ENCODE measurements around the gene KLRC1. TPM values are rescaled to one million over a fixed set of nuclear protein-coding genes. Genes with fewer than 3 reads are reported as not detected.
"Not testable (repeated sequence)": the region's sequence is repeated elsewhere in the genome, so short reads cannot be mapped to it uniquely, and the experiment has no call there.

The KLRC1 gene
- total RNA-seq, 1 donor from 2014 or later: not detected

GRCh38 chr12:10400829-10401228 is 52.3 kb downstream of the KLRC1 start:
- intact Hi-C loops (cut with micrococcal nuclease): no loop called here
- peaks cover 4% of the 10 kb centered on the region for H3K4me1 Mint-ChIP-seq
- POLR2A ChIA-PET: no interaction called here

GRCh38 chr12:10398168-10398567 is 55.0 kb downstream of the KLRC1 start:
- intact Hi-C loops (cut with micrococcal nuclease): no loop called here
- no peaks in the 10 kb centered on the region for H3K9me3 Mint-ChIP-seq
- H3K4me3 Mint-ChIP-seq: no peak overlapping the region
- no peak overlapping the region for H3K27ac Mint-ChIP-seq
- ATAC-seq (ENCODE audit: low read depth) (no peak), DNase-seq (no peak)
- peaks cover 16% of the 10 kb centered on the region for H3K27me3 Mint-ChIP-seq
- no peaks in the 10 kb centered on the region for H3K36me3 Mint-ChIP-seq (ENCODE audit: low read depth)
- peaks cover 20% of the 10 kb centered on the region for H3K4me1 Mint-ChIP-seq
- no peak for TF ChIP-seq CTCF (IDR thresholded peaks at IDR 0.05)
- POLR2A ChIA-PET: no interaction called here
- CTCF ChIA-PET: no interaction called here

More at GRCh38 chr12:10400829-10401228, 52.3 kb downstream of the KLRC1 start:
- H3K9me3 Mint-ChIP-seq: peaks cover 3% of the 10 kb centered on the region
- peaks cover 16% of the 10 kb centered on the region for H3K27me3 Mint-ChIP-seq
- DNase-seq: no peak
- no peaks in the 10 kb centered on the region for H3K36me3 Mint-ChIP-seq (ENCODE audit: low read depth)
- H3K4me3 Mint-ChIP-seq: no peak overlapping the region
- no peak for TF ChIP-seq CTCF (IDR thresholded peaks at IDR 0.05)
- no peak overlapping the region for H3K27ac Mint-ChIP-seq
- no peak for ATAC-seq (ENCODE audit: low read depth)
- CTCF ChIA-PET: no interaction called here

- ATAC-seq (ENCODE audit: low read depth): no peak
- Mint-ChIP-seq H3K27ac (no peak overlapping the region), H3K9me3 (no peaks in the 10 kb centered on the region), H3K36me3 (ENCODE audit: low read depth) (no peaks in the 10 kb centered on the region), H3K27me3 (peaks cover 17% of the 10 kb centered on the region), H3K4me3 (no peak overlapping the region), H3K4me1 (peaks cover 24% of the 10 kb centered on the region)
- CTCF ChIA-PET: no interaction called here
- POLR2A ChIA-PET: no interaction called here
- intact Hi-C loops (cut with micrococcal nuclease): no loop called here
- no peak for DNase-seq
- TF ChIP-seq CTCF (IDR thresholded peaks at IDR 0.05): no peak
Measured at GRCh38 chr12:10397296-10397695, 55.9 kb downstream of the KLRC1 start.

DNA sequence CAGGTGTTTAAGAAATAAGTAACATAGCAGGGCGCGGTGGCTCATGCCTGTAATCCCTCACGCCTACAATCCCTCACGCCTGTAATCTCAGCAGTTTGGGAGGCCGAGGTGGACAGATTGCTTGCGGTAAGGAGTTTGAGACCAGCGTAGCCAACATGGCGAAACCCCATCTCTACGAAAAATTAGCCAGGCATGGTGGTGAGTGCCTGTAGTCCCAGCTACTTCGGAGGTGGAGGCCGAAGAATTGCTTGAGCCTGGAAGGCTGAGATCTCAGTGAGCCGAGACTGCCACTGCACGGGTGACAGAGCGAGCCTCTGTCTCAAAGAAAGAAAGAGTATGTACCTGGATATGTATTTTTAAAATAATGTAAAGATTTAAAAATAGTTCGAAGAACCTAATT is 57.0 kb downstream of the KLRC1 start:
- H3K36me3 Mint-ChIP-seq (ENCODE audit: low read depth); POLR2A ChIA-PET; DNase-seq; H3K4me3 Mint-ChIP-seq; H3K9me3 Mint-ChIP-seq; CTCF ChIA-PET; intact Hi-C loops (cut with micrococcal nuclease); ATAC-seq (ENCODE audit: low read depth); H3K27ac Mint-ChIP-seq: not testable (repeated sequence)
- peaks cover 17% of the 10 kb centered on the region for H3K27me3 Mint-ChIP-seq
- H3K4me1 Mint-ChIP-seq: peaks cover 31% of the 10 kb centered on the region

Other genes with a start within 250 kb of the KLRC1 start
- gene GABARAPL1, start 240.5 kb downstream of the KLRC1 start, total RNA-seq: 2.1 and 2.5 TPM in 2 replicates
- gene KLRD1, start 145.5 kb downstream of the KLRC1 start, total RNA-seq: 0.24 and 0.27 TPM in 2 replicates
- gene KLRK1, start 63.3 kb downstream of the KLRC1 start, total RNA-seq: 0.56 and 0.98 TPM in 2 replicates
- not detected in 2 replicates for gene KLRC4, start 43.6 kb downstream of the KLRC1 start, total RNA-seq
- gene KLRC3, start 32.8 kb downstream of the KLRC1 start, total RNA-seq: not detected in 2 replicates
- gene KLRC2, start 17.4 kb downstream of the KLRC1 start, total RNA-seq: not detected in 2 replicates
- gene EIF2S3B, start 52.5 kb upstream of the KLRC1 start, total RNA-seq: 0.64 and 0.83 TPM in 2 replicates
- 25.0 and 28.8 TPM in 2 replicates for gene MAGOHB, start 160.2 kb upstream of the KLRC1 start, total RNA-seq
- gene STYK1, start 220.7 kb upstream of the KLRC1 start, total RNA-seq: not detected in 2 replicates